HG03045 (cell line): Measurements from ENCODE around the gene GLS.
"Not testable (repeated sequence)": the region's sequence is repeated elsewhere in the genome, so short reads cannot be mapped to it uniquely, and the experiment has no call there.

Source experiments
- ATAC-seq: cut with Tn5 transposase; IDR thresholded peaks from one replicate; pipeline ENCODE4 v1.9.1; 2021; ENCODE audit warnings: mild to moderate bottlenecking, moderate library complexity; ENCODE audit not compliant: unreplicated experiment

GLS gene

GRCh38 chr2:190880378-190881083 lies at the start of gene GLS:
Gene GLS (plus strand): TSS chr2:190880821. CDS start chr2:190881085, 264 bp downstream.
- peak; percentile 73 for ATAC-seq

GRCh38 chr2:190831941-190832340 lies 48.7 kb upstream of the GLS start:
- ATAC-seq: no peak

- no peak for ATAC-seq
Observed at GRCh38 chr2:190834890-190835208, 45.8 kb upstream of the GLS start.

GRCh38 chr2:190835303-190835930 lies 45.2 kb upstream of the GLS start:
- no peak for ATAC-seq

- no peak for ATAC-seq
Observed at GRCh38 chr2:190836767-190837166, 43.9 kb upstream of the GLS start.

- no peak for ATAC-seq
Observed at GRCh38 chr2:190837420-190837819, 43.2 kb upstream of the GLS start.

GRCh38 chr2:190837952-190838361 lies 42.7 kb upstream of the GLS start:
- no peak for ATAC-seq

GRCh38 chr2:190838492-190838910 lies 42.1 kb upstream of the GLS start:
- ATAC-seq: no peak

- no peak for ATAC-seq
Observed at GRCh38 chr2:190840569-190841172, 40.0 kb upstream of the GLS start.

- ATAC-seq: no peak
Observed at GRCh38 chr2:190841707-190842505, 38.7 kb upstream of the GLS start.

- ATAC-seq: no peak
Observed at GRCh38 chr2:190842606-190843104, 38.0 kb upstream of the GLS start.

GRCh38 chr2:190843890-190844699 lies 36.5 kb upstream of the GLS start:
- ATAC-seq: peak; percentile 97

- no peak for ATAC-seq
Observed at GRCh38 chr2:190844700-190845401, 35.8 kb upstream of the GLS start.

- no peak for ATAC-seq
Observed at GRCh38 chr2:190846746-190847145, 33.9 kb upstream of the GLS start.

GRCh38 chr2:190847504-190848081 lies 33.0 kb upstream of the GLS start:
- ATAC-seq: no peak

- no peak for ATAC-seq
Observed at GRCh38 chr2:190849774-190850173, 30.8 kb upstream of the GLS start.

GRCh38 chr2:190853022-190853421 lies 27.6 kb upstream of the GLS start:
- ATAC-seq: not testable (repeated sequence)

GRCh38 chr2:190853531-190854383 lies 26.9 kb upstream of the GLS start:
- peak; percentile 45 for ATAC-seq

- no peak for ATAC-seq
Observed at GRCh38 chr2:190854726-190855125, 25.9 kb upstream of the GLS start.
